M059J (cell line): ENCODE measurements around the gene GIT1. TPM values are rescaled to one million over a fixed set of nuclear protein-coding genes. Genes with fewer than 3 reads are reported as not detected.

Experiments
- total RNA-seq: library from RNA; depleted of rRNA; stranded (reverse); fragments of >200 nt; shearing (Covaris generic); gene quantifications from 2 replicates; pipeline ENCODE4 v1.2.3, GENCODE V29; 2014; rRNA removed

Gene GIT1
- total RNA-seq, 1 experiment from 2014 or later, result 23.0 TPM

Other genes with a start within 250 kb of the GIT1 start
- 17.1 and 27.7 TPM in 2 replicates for gene TAOK1, start 199.3 kb downstream of the GIT1 start, total RNA-seq
- gene ABHD15, start 22.6 kb downstream of the GIT1 start, total RNA-seq, result 5.7 and 6.3 TPM in 2 replicates
- 38.0 and 56.3 TPM in 2 replicates for gene TP53I13, start 20.9 kb downstream of the GIT1 start, total RNA-seq
- 2.6 and 3.3 TPM in 2 replicates for gene ANKRD13B, start 3.5 kb upstream of the GIT1 start, total RNA-seq
- 0.89 and 2.0 TPM in 2 replicates for gene CORO6, start 33.3 kb upstream of the GIT1 start, total RNA-seq